ES-I3 (cell line): ENCODE results near the gene PPP2R2D.

Experiments
- H3K36me3 ChIP-seq: 2 replicates; pipeline ENCODE4 v1.6.1; 2013; ENCODE audit warnings: mild to moderate bottlenecking, low read length, control low read depth, moderate library complexity; ENCODE audit not compliant: insufficient read depth
- H3K4me1 ChIP-seq: 2 replicates; pipeline ENCODE4 v1.6.1; 2013; ENCODE audit warnings: mild to moderate bottlenecking, control low read depth, low read length; ENCODE audit not compliant: insufficient read depth
- H3K9ac ChIP-seq: 2 replicates; pipeline ENCODE4 v1.6.1; 2013; ENCODE audit warnings: low read depth, mild to moderate bottlenecking, low read length, moderate library complexity
- H3K9me3 ChIP-seq: 2 replicates; pipeline ENCODE4 v1.6.1; 2013; ENCODE audit warnings: mild to moderate bottlenecking, low read length, moderate library complexity; ENCODE audit not compliant: control insufficient read depth, insufficient read depth

PPP2R2D gene

DNA sequence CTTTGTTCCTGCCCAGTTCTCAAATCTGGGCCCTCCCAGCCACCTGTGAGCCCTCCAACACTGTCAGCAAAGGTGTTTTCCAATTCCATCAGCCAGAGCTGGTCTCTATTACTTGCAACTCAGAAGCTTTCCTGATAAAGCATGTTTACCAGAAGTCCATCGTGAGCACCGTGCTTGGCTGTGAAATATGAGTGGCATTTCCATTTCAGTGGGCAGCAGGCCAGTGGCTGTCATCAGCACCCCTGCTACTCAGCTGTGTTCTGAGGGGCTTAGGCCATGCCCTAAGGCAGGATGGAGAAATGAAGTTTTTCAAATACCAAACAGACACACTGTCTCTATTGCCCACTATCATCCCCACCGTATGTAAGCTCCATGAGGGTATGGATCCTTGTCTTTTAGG is 93.6 kb downstream of the PPP2R2D start:
- Histone ChIP-seq H3K4me1 (peaks cover 25% of the 10 kb centered on the region), H3K9me3 (no peaks in the 10 kb centered on the region), H3K9ac (no peak overlapping the region), H3K36me3 (no peaks in the 10 kb centered on the region)

DNA sequence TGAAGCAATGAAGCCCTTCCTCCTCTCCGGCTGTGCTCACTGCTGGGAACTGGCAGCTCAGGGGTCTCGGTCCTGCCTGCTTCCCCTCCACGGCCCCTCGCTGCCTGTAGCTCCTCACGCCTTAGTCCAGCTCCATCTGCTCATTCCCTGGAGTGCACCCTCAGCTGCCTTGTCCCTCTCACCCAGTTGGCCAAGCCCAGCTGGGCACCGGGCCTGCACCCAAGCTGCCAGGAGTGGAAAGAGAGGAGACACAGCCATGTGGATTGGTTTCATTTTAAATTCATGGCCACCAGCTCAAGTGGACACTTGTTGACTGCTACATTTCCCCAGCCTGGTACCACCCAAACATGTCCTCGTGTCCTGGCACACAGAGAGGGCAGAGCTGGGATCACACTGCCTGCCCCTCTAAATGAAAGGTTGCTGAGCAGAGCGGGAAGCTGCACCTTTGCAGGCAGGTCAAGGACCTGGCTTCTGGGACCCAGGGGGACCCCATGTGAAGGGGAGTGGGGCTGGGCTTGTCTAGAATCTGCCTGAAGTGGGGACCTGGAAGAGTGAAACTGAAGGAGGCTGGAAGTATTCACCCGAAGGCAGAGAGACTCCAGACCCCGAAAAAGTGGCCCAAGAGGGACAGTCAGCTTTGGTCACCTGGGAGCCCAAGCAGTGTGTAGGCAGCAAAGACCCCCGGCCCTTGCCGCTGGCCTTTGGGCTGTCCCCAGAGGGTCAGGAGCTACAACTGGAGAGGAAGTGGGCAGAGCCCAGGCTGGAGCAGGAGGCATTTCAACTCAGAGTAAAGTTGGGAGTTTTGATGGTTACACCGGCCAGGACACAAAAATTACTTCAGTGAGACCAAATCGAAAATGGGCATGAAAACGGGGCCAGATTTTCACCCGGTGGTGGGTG is 95.9 kb downstream of the PPP2R2D start:
- Histone ChIP-seq H3K36me3 (no peaks in the 10 kb centered on the region), H3K9ac (no peak overlapping the region), H3K9me3 (no peaks in the 10 kb centered on the region), H3K4me1 (peaks cover 30% of the 10 kb centered on the region)

DNA sequence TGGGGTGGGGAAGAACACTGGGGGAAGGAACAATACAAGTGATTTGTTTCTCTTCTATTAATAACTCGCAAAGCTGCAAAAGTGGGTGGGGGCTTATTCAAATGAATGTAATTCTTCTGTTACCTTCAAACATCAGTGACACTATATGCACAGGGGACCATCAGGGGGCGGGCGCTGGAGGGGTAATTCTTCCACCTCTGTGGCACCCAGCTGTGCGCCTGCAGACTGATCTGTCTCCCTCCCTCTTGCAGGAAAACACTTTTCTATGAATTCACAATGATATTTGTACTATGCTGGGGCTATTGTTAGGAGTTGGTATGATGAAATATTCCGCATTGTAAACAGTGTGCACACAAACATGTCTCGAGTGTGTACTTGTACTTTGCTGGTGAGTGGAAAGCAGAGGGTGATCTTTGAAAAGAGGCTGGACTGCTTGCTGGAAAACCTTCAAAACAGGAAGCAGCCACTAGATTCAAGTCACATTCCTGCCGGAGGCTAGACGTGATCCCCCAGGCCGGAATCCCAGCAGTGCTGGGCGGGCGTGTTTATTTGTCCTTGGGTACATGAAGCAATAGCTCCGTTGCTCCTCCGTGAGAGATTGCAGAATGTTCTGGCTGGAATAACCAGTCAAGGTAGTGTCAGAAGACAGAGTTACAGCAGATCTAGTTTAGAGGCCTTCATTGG is 96.7 kb downstream of the PPP2R2D start:
- Histone ChIP-seq H3K36me3 (no peaks in the 10 kb centered on the region), H3K9ac (peak overlapping the region; percentile 9; the same call in 1 of the 2 replicates), H3K9me3 (no peaks in the 10 kb centered on the region), H3K4me1 (peaks cover 35% of the 10 kb centered on the region)

DNA sequence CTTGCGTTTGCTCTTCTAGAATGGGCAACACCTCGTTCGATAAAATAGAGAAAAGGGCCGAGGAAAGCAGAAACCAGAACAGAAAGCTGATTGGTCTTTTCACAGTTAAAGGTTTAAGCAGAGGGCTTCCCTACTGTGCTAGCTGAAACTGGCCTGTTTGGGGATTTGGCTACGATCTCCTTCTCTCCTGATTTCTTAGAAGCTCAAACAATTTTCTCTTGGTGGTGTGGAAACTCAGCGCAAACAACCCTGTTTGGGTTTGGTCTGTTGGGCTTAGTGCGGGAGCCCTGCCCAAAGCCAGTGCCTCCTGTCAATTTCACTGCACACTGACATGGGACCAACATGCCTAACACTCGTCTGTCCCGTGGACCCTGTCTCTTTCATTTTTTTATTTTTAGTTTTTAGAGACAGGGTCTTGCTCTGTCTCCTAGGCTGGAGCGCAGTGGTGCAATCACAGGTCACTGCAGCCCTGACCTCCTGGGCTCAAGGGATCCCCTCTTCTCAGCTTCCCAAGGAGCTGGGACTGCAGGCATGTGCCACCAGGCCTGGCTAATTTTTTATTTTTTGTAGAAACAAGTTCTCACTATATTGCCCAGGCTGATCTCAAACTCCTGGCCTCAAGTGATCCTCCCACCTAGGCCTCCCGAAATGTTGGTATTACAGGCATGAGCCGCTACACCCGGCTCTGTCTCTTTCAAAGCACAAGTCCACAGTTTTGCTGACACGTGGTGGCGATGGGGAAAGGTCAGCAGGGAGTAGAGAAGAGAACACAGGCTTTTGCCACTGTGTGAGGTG is 97.4 kb downstream of the PPP2R2D start:
- Histone ChIP-seq H3K36me3 (no peaks in the 10 kb centered on the region), H3K9me3 (no peaks in the 10 kb centered on the region), H3K9ac (peak overlapping the region; percentile 9), H3K4me1 (peaks cover 35% of the 10 kb centered on the region)

DNA sequence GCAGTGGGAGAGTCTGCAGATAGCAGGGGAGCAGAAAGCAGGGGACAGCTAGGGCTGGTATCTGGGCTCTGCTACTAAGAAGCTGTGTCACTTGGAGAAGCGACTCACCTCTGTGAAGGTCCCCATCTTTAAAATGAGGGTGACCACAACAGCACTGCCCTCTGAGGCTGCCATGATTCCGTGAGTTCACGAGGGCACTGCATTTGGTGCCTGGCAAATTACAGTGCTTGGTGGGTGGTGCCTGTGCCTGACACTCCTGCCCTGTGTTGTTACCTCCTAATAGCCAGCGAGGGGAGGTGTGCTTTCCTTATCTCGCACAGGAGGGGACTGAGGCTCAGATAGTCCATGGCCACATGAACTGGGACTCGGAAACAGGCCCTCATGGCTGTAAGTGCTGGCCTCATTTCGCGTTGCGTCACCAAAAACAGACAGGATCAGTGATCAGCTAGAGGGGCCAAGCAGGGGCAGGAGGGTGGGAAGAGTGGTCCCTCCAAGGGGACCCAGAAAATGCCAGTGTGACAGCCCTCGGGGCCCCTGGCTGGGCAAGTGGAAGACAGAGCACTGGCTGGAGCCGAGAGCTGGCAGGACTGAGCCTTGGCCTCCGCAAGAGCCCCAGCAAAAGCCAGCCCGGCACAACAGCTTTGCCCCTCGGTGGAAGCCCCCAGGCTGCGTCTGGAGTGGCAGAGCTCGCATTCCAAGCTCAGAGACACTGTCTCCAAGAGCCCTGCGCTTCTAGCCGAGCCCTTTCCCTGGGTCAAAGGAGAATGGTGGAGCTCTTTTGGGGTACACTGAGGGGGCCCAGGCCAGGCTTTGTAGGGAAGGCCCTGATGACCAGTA is 98.3 kb downstream of the PPP2R2D start:
- no peaks in the 10 kb centered on the region for H3K36me3 ChIP-seq
- H3K4me1 ChIP-seq: peaks cover 38% of the 10 kb centered on the region
- H3K9me3 ChIP-seq: no peaks in the 10 kb centered on the region
- no peak overlapping the region for H3K9ac ChIP-seq

GRCh38 chr10:132001238-132001972 is 100.6 kb downstream of the PPP2R2D start:
- no peak overlapping the region for H3K9ac ChIP-seq
- H3K9me3 ChIP-seq: no peaks in the 10 kb centered on the region
- peaks cover 39% of the 10 kb centered on the region for H3K4me1 ChIP-seq
- H3K36me3 ChIP-seq: no peaks in the 10 kb centered on the region

DNA sequence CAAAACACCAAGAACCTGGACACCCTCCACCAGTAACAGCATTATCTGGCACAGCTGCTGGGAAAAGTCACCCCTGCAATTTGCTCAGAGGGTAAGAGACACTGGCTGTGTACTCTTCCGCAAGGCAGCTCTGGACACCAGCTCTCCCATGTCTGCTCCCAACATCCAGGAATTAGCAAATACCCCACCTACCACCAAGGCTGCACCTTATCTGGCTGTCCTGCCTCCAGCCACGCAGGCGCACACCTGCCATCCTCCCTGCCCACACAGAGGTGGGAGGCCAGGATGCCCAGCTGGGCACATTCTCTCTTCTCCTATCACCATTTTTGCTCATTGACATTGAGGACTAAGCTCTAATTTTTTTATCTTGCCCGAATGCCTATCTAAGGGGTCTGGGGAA is 101.2 kb downstream of the PPP2R2D start:
- Histone ChIP-seq H3K9ac (no peak overlapping the region), H3K9me3 (no peaks in the 10 kb centered on the region), H3K4me1 (peaks cover 43% of the 10 kb centered on the region), H3K36me3 (no peaks in the 10 kb centered on the region)

- Histone ChIP-seq H3K36me3 (no peaks in the 10 kb centered on the region), H3K4me1 (peaks cover 39% of the 10 kb centered on the region), H3K9me3 (no peaks in the 10 kb centered on the region), H3K9ac (no peak overlapping the region)
Measured at GRCh38 chr10:132003282-132003924, 102.6 kb downstream of the PPP2R2D start.

- H3K9me3 ChIP-seq: no peaks in the 10 kb centered on the region
- no peak overlapping the region for H3K9ac ChIP-seq
- peaks cover 38% of the 10 kb centered on the region for H3K4me1 ChIP-seq
- H3K36me3 ChIP-seq: no peaks in the 10 kb centered on the region
Measured at GRCh38 chr10:132004052-132004451, 103.2 kb downstream of the PPP2R2D start.

DNA sequence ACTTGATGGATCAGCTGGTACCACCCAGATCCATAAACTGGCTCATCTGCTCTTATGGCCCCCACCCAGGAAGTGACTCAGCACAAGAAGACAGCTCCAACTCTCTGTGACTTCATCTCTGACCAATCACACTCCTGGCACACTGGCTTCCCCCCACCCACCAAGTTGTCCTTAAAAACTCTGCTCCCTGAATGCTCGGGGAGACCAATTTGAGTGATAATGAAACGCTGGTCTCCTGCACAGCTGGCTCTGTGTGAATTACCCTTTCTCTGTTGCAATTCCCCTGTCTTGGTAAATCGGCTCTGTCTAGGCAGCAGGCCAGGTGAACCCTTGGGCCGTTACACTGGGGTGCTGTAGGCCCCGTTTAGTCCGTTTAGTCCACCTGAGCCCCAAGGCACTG is 104.3 kb downstream of the PPP2R2D start:
- Histone ChIP-seq H3K36me3 (no peaks in the 10 kb centered on the region), H3K4me1 (peaks cover 34% of the 10 kb centered on the region), H3K9ac (no peak overlapping the region), H3K9me3 (no peaks in the 10 kb centered on the region)

GRCh38 chr10:132006966-132007365 is 106.2 kb downstream of the PPP2R2D start:
- Histone ChIP-seq H3K4me1 (peaks cover 41% of the 10 kb centered on the region), H3K36me3 (no peaks in the 10 kb centered on the region), H3K9me3 (no peaks in the 10 kb centered on the region), H3K9ac (no peak overlapping the region)

- no peaks in the 10 kb centered on the region for H3K9me3 ChIP-seq
- H3K36me3 ChIP-seq: no peaks in the 10 kb centered on the region
- peaks cover 39% of the 10 kb centered on the region for H3K4me1 ChIP-seq
- no peak overlapping the region for H3K9ac ChIP-seq
Measured at GRCh38 chr10:132007681-132008080, 106.9 kb downstream of the PPP2R2D start.
